Naive thymus-derived CD4-positive, alpha-beta T cell (primary cell): ENCODE measurements around the gene RNF34. TPM values are rescaled to one million over a fixed set of nuclear protein-coding genes. Genes with fewer than 3 reads are reported as not detected.

Experiments used
- ATAC-seq: fragments of 150-1000 bp; cut with Tn5 transposase; 2 replicates; pipeline ENCODE4 v1.10.0; 2021; ENCODE audit warnings: mild to moderate bottlenecking, moderate library complexity
- CTCF ChIA-PET: fragments of 350-600 bp; sonication (Branson Sonifier 250); formaldehyde crosslinking; loops from one replicate; lab custom pipeline; 2021; ENCODE audit warnings: antibody characterized with exemption; lab: Charles Lee
- POLR2A ChIA-PET: fragments of 350-600 bp; sonication (Branson Sonifier 250); formaldehyde crosslinking; loops from one replicate; lab custom pipeline; 2021; ENCODE audit warnings: antibody characterized with exemption, inconsistent platforms; lab: Charles Lee
- DNase-seq, 9 donors: peaks; one replicate each; pipeline versions ENCODE4 v3.0.0 to v3.0.0-alpha.2; 2020 to 2022; ENCODE audit warnings: mixed read lengths in 1 of 9
- H3K27ac ChIP-seq: one replicate; pipeline ENCODE4 v1.7.0; 2013; ENCODE audit warnings: mild to moderate bottlenecking, low read depth, low read length, moderate library complexity
- H3K27me3 ChIP-seq, 2 donors: one replicate each; pipeline ENCODE4 v1.7.0; 2013; ENCODE audit warnings: low read length in 2 of 2, mild to moderate bottlenecking in 2 of 2, moderate library complexity in 2 of 2; ENCODE audit not compliant: control insufficient read depth in 2 of 2, insufficient read depth in 2 of 2
- H3K36me3 ChIP-seq, 3 experiments: 1 replicate in 2 of 3; 2 replicates in 1 of 3; pipeline ENCODE4 v1.7.0; 2013; ENCODE audit warnings: low read length in 3 of 3, mild to moderate bottlenecking in 3 of 3, moderate library complexity in 1 of 3; ENCODE audit not compliant: insufficient read depth in 3 of 3, control insufficient read depth in 2 of 3
- H3K4me1 ChIP-seq, 2 donors: one replicate each; pipeline ENCODE4 v1.7.0; 2013; ENCODE audit warnings: low read length in 2 of 2, mild to moderate bottlenecking in 2 of 2, moderate library complexity in 1 of 2; ENCODE audit not compliant: control insufficient read depth in 2 of 2, insufficient read depth in 2 of 2
- H3K4me3 ChIP-seq: 2 replicates; pipeline ENCODE4 v1.7.0; 2013; ENCODE audit warnings: mild to moderate bottlenecking, low read length
- H3K9me3 ChIP-seq, 3 experiments: 1 replicate in 2 of 3; 2 replicates in 1 of 3; pipeline ENCODE4 v1.7.0; 2013; ENCODE audit warnings: low read length in 3 of 3; ENCODE audit not compliant: control insufficient read depth in 2 of 3
- H3K27ac Mint-ChIP-seq, 9 donors: one replicate each; pipeline ENCODE4 v1.8.0; 2020 to 2022; ENCODE audit warnings: mixed read lengths in 9 of 9, mild to moderate bottlenecking in 8 of 9, moderate library complexity in 5 of 9, inconsistent platforms in 2 of 9
- H3K27me3 Mint-ChIP-seq, 5 donors: one replicate each; pipeline ENCODE4 v1.8.0; 2021 to 2022; ENCODE audit warnings: mixed read lengths in 5 of 5, mild to moderate bottlenecking in 1 of 5
- H3K36me3 Mint-ChIP-seq, 5 donors: one replicate each; pipeline ENCODE4 v1.8.0; 2020 to 2022; ENCODE audit warnings: mixed read lengths in 5 of 5, mild to moderate bottlenecking in 3 of 5, inconsistent platforms in 1 of 5
- H3K4me1 Mint-ChIP-seq, 7 donors: one replicate each; pipeline ENCODE4 v1.8.0; 2020 to 2022; ENCODE audit warnings: mixed read lengths in 7 of 7, mild to moderate bottlenecking in 3 of 7, inconsistent platforms in 1 of 7
- H3K4me3 Mint-ChIP-seq, 10 donors: one replicate each; pipeline ENCODE4 v1.8.0; 2020 to 2022; ENCODE audit warnings: mild to moderate bottlenecking in 10 of 10, mixed read lengths in 10 of 10, moderate library complexity in 6 of 10, inconsistent platforms in 2 of 10
- H3K9me3 Mint-ChIP-seq, 11 donors: one replicate each; pipeline ENCODE4 v1.8.0; 2020 to 2022; ENCODE audit warnings: mixed read lengths in 11 of 11, mild to moderate bottlenecking in 4 of 11, inconsistent platforms in 1 of 11, moderate library complexity in 1 of 11
- intact Hi-C, 2 donors: fragments of 100-400 bp; cut with micrococcal nuclease; formaldehyde crosslinking; loops; one replicate each; pipeline ENCODE4 v1.15.1; 2023
- polyA plus RNA-seq, 2 donors: library from polyadenylated mRNA; unstranded; fragments of 300-500 nt; fragmentation: Illumina TruSeq; gene quantifications; one replicate each; pipeline ENCODE4 v1.2.3, GENCODE V29; 2021
- total RNA-seq, 6 experiments: library from RNA in 5 of 6; stranded (reverse) in 5 of 6; gene quantifications; 1 replicate in 5 of 6; 2 replicates in 1 of 6; pipeline ENCODE4 v1.2.3 and lab custom pipeline; 2021 to 2026

RNF34 gene
- total and polyA plus RNA-seq, 7 experiments from 2014 or later = 42.5 to 98.4 (median 74.4) TPM

- POLR2A ChIA-PET = no interaction called here
- H3K4me3 ChIP-seq = no peak overlapping the region
- peaks cover 11 to 48% (median 41%) of the 10 kb centered on the region in 5 donors for H3K36me3 Mint-ChIP-seq
- peaks cover 8 to 83% (median 11%) of the 10 kb centered on the region in 3 experiments for H3K36me3 ChIP-seq
- intact Hi-C loops = no loop called here
- DNase-seq (no peak), ATAC-seq (no peak)
- CTCF ChIA-PET = interaction anchor here (1.7 kb wide), 1 partner anchor 242 kb away, joined by 6 read pairs; no protein-coding TSS in a partner anchor
- H3K9me3 Mint-ChIP-seq = peaks cover 0 to 11% (median 0%) of the 10 kb centered on the region in 11 donors
- H3K9me3 ChIP-seq = no peaks in the 10 kb centered on the region
- no peaks in the 10 kb centered on the region for H3K27me3 Mint-ChIP-seq
- peak overlapping the region in 2 of 9 donors; percentile 54 to 88 for H3K27ac Mint-ChIP-seq
- H3K4me3 Mint-ChIP-seq = no peak overlapping the region
- H3K27ac ChIP-seq = no peak overlapping the region
- peaks cover 0 to 18% (median 0%) of the 10 kb centered on the region in 7 donors for H3K4me1 Mint-ChIP-seq
- no peaks in the 10 kb centered on the region for H3K27me3 ChIP-seq
- H3K4me1 ChIP-seq = no peaks in the 10 kb centered on the region
These were observed 39.8 kb downstream of the RNF34 start for GRCh38 chr12:121439715-121440114.

- H3K4me1 Mint-ChIP-seq = peaks cover 0 to 16% (median 0%) of the 10 kb centered on the region in 7 donors
- ATAC-seq (no peak), DNase-seq (no peak)
- H3K9me3 Mint-ChIP-seq = peaks cover 0 to 7% (median 0%) of the 10 kb centered on the region in 11 donors
- Histone ChIP-seq H3K36me3 (peaks cover 11 to 87% (median 12%) of the 10 kb centered on the region in 3 experiments), H3K27me3 (no peaks in the 10 kb centered on the region), H3K4me3 (no peak overlapping the region), H3K9me3 (no peaks in the 10 kb centered on the region), H3K27ac (no peak overlapping the region), H3K4me1 (no peaks in the 10 kb centered on the region)
- no peak overlapping the region for H3K4me3 Mint-ChIP-seq
- intact Hi-C loops = no loop called here
- CTCF ChIA-PET = interaction anchor here (1.3 to 3.2 kb wide), 3 partner anchors 14 to 106 kb away, joined by 3 to 28 read pairs (median 4); no protein-coding TSS in a partner anchor
- peak overlapping the region in 1 of 9 donors; percentile 9 for H3K27ac Mint-ChIP-seq
- H3K27me3 Mint-ChIP-seq = no peaks in the 10 kb centered on the region
- POLR2A ChIA-PET = interaction anchor here (0.7 kb wide), 1 partner anchor 479 kb away, joined by 5 read pairs; no protein-coding TSS in a partner anchor
- H3K36me3 Mint-ChIP-seq = peaks cover 11 to 51% (median 34%) of the 10 kb centered on the region in 5 donors
These were observed 40.9 kb downstream of the RNF34 start for GRCh38 chr12:121440768-121441167.

GRCh38 chr12:121441555-121441954 lies 41.6 kb downstream of the RNF34 start:
- ATAC-seq (no peak), DNase-seq (no peak)
- Histone ChIP-seq H3K9me3 (no peaks in the 10 kb centered on the region), H3K27me3 (no peaks in the 10 kb centered on the region), H3K27ac (no peak overlapping the region), H3K4me3 (no peak overlapping the region), H3K4me1 (no peaks in the 10 kb centered on the region), H3K36me3 (peaks cover 8 to 83% (median 12%) of the 10 kb centered on the region in 3 experiments)
- ChIA-PET CTCF (interaction anchor here (1.3 to 3.2 kb wide), 4 partner anchors 13 to 107 kb away, joined by 3 to 28 read pairs (median 5); no protein-coding TSS in a partner anchor), POLR2A (interaction anchor here (0.7 to 1.0 kb wide), 4 partner anchors 41 to 1584 kb away, joined by 3 to 5 read pairs (median 4); no protein-coding TSS in a partner anchor)
- H3K27me3 Mint-ChIP-seq = no peaks in the 10 kb centered on the region
- peaks cover 0 to 6% (median 0%) of the 10 kb centered on the region in 11 donors for H3K9me3 Mint-ChIP-seq
- peaks cover 0 to 13% (median 0%) of the 10 kb centered on the region in 7 donors for H3K4me1 Mint-ChIP-seq
- H3K4me3 Mint-ChIP-seq = no peak overlapping the region
- intact Hi-C loops = no loop called here
- H3K27ac Mint-ChIP-seq = no peak overlapping the region
- H3K36me3 Mint-ChIP-seq = peaks cover 8 to 48% (median 28%) of the 10 kb centered on the region in 5 donors

- Mint-ChIP-seq H3K4me1 (peaks cover 0 to 12% (median 0%) of the 10 kb centered on the region in 7 donors), H3K9me3 (no peaks in the 10 kb centered on the region), H3K27me3 (no peaks in the 10 kb centered on the region), H3K4me3 (no peak overlapping the region), H3K27ac (no peak overlapping the region), H3K36me3 (peaks cover 3 to 42% (median 21%) of the 10 kb centered on the region in 5 donors)
- DNase-seq = no peak
- POLR2A ChIA-PET = interaction anchor here (0.7 to 1.0 kb wide), 5 partner anchors 42 to 1583 kb away, joined by 3 to 4 read pairs (median 3); no protein-coding TSS in a partner anchor
- Histone ChIP-seq H3K4me3 (no peak overlapping the region), H3K27ac (no peak overlapping the region), H3K36me3 (peaks cover 1 to 78% (median 12%) of the 10 kb centered on the region in 3 experiments), H3K27me3 (no peaks in the 10 kb centered on the region), H3K4me1 (no peaks in the 10 kb centered on the region), H3K9me3 (no peaks in the 10 kb centered on the region)
- intact Hi-C loops = no loop called here
- ATAC-seq = no peak
- CTCF ChIA-PET = interaction anchor here (1.0 to 3.2 kb wide), 12 partner anchors 10 to 229 kb away, joined by 3 to 28 read pairs (median 4); no protein-coding TSS in a partner anchor
These were observed 42.4 kb downstream of the RNF34 start for GRCh38 chr12:121442028-121442948.

GRCh38 chr12:121443193-121443870 lies 43.4 kb downstream of the RNF34 start:
- H3K4me1 Mint-ChIP-seq = peaks cover 0 to 10% (median 0%) of the 10 kb centered on the region in 7 donors
- peak; percentile 88 for ATAC-seq
- peaks cover 0 to 70% (median 12%) of the 10 kb centered on the region in 3 experiments for H3K36me3 ChIP-seq

More at GRCh38 chr12:121443193-121443870, 43.4 kb downstream of the RNF34 start:
- H3K36me3 Mint-ChIP-seq = peaks cover 3 to 35% (median 11%) of the 10 kb centered on the region in 5 donors
- H3K4me3 ChIP-seq = no peak overlapping the region
- H3K27ac Mint-ChIP-seq = peak overlapping the region in 5 of 9 donors; percentile 48 to 76 (median 71)
- no peaks in the 10 kb centered on the region for H3K9me3 ChIP-seq
- H3K27ac ChIP-seq = no peak overlapping the region
- H3K4me3 Mint-ChIP-seq = no peak overlapping the region
- peak; percentile 25 to 76 (median 50) for DNase-seq
- ChIA-PET CTCF (interaction anchor here (0.9 to 3.2 kb wide), 12 partner anchors 11 to 205 kb away, joined by 3 to 28 read pairs (median 4); no protein-coding TSS in a partner anchor), POLR2A (interaction anchor here (0.8 kb wide), 1 partner anchor 108 kb away, joined by 3 read pairs; no protein-coding TSS in a partner anchor)
- H3K9me3 Mint-ChIP-seq = no peaks in the 10 kb centered on the region
- intact Hi-C loops = loop anchor here (1.0 kb wide), 1 partner anchor 109 kb away; no protein-coding TSS in a partner anchor
- H3K27me3 Mint-ChIP-seq = no peaks in the 10 kb centered on the region
- H3K27me3 ChIP-seq = no peaks in the 10 kb centered on the region
- H3K4me1 ChIP-seq = no peaks in the 10 kb centered on the region
